NT2/D1 (cell line): ENCODE measurements around the gene ZNF536.

Experiments used
- SUZ12 ChIP-seq: IDR thresholded peaks from 2 replicates; pipeline ENCODE4 v1.6.1; 2011; ENCODE audit not compliant: insufficient read length, insufficient read depth; ENCODE audit errors: extremely low read depth
- YY1 ChIP-seq: IDR thresholded peaks from 2 replicates; pipeline ENCODE4 v1.6.1; 2011; ENCODE audit not compliant: insufficient read length, insufficient read depth
- ZNF274 ChIP-seq: IDR thresholded peaks from 2 replicates; pipeline ENCODE4 v1.6.1; 2011; ENCODE audit warnings: mild to moderate bottlenecking, low read depth, low read length

GRCh38 chr19:30325676-30326392 lies 46.4 kb upstream of the ZNF536 start:
- TF ChIP-seq YY1: no peak
- TF ChIP-seq SUZ12: no peak
- no peak for TF ChIP-seq ZNF274
